Peyer's patch (tissue), 4 donors: Measurements from ENCODE around the gene NCCRP1. TPM values are rescaled to one million over a fixed set of nuclear protein-coding genes. Genes with fewer than 3 reads are reported as not detected.

Experiments
- DNase-seq, 3 donors: peaks; one replicate each; pipeline ENCODE4 v3.0.0-alpha.2; 2017 to 2019
- H3K27ac ChIP-seq, 4 donors: fragments of 200-600 bp; sonication (generic); one replicate each; pipeline ENCODE4 v1.5.1; 2016 to 2019
- H3K27me3 ChIP-seq, 2 donors: fragments of 200-600 bp; sonication (generic); one replicate each; pipeline ENCODE4 v1.5.1; 2019
- H3K36me3 ChIP-seq, 3 donors: fragments of 200-600 bp; sonication (generic); one replicate each; pipeline ENCODE4 v1.5.1; 2016 to 2019
- H3K4me1 ChIP-seq, 4 donors: fragments of 200-600 bp; sonication (generic); one replicate each; pipeline ENCODE4 v1.5.1; 2016 to 2019
- H3K4me3 ChIP-seq, 4 donors: fragments of 200-600 bp; sonication (generic); 1 replicate in 3 of 4; 2 replicates in 1 of 4; pipeline ENCODE4 v1.5.1; 2016 to 2019; ENCODE audit warnings: mild to moderate bottlenecking in 1 of 4
- H3K9me3 ChIP-seq, 4 donors: fragments of 200-600 bp; sonication (generic); one replicate each; pipeline ENCODE4 v1.5.1; 2016 to 2019; ENCODE audit warnings: mild to moderate bottlenecking in 1 of 4
- POLR2A ChIP-seq, 2 donors: fragments of 450-650 bp; IDR thresholded peaks; one replicate each; pipeline ENCODE4 v1.5.1; 2017; ENCODE audit warnings: antibody characterized with exemption in 2 of 2, mild to moderate bottlenecking in 2 of 2, moderate library complexity in 2 of 2
- total RNA-seq, 4 donors: library from RNA; depleted of rRNA; stranded (reverse); fragments of >200 nt; gene quantifications; one replicate each; pipeline ENCODE4 v1.1.0, GENCODE V29; 2016
- TF ChIP-seq, protein P1 (sequence below), 6 experiments: fragments of 450-650 bp in 4 of 6; fragments of 200-600 bp in 2 of 6; sonication (generic) in 1 of 6; IDR thresholded peaks; one replicate each; pipeline ENCODE4 v1.5.1; 2017 to 2019; ENCODE audit warnings: antibody characterized with exemption in 6 of 6, mild to moderate bottlenecking in 3 of 6, moderate library complexity in 1 of 6

Gene NCCRP1
- total RNA-seq, 4 donors from 2014 or later: 1.1 TPM; not detected in 3

- H3K4me1 ChIP-seq: peaks cover 0 to 32% (median 0%) of the 10 kb centered on the region in 4 donors
- TF ChIP-seq, protein P1, sequence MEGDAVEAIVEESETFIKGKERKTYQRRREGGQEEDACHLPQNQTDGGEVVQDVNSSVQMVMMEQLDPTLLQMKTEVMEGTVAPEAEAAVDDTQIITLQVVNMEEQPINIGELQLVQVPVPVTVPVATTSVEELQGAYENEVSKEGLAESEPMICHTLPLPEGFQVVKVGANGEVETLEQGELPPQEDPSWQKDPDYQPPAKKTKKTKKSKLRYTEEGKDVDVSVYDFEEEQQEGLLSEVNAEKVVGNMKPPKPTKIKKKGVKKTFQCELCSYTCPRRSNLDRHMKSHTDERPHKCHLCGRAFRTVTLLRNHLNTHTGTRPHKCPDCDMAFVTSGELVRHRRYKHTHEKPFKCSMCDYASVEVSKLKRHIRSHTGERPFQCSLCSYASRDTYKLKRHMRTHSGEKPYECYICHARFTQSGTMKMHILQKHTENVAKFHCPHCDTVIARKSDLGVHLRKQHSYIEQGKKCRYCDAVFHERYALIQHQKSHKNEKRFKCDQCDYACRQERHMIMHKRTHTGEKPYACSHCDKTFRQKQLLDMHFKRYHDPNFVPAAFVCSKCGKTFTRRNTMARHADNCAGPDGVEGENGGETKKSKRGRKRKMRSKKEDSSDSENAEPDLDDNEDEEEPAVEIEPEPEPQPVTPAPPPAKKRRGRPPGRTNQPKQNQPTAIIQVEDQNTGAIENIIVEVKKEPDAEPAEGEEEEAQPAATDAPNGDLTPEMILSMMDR (IDR thresholded peaks at IDR 0.05): no peak
- no peak for TF ChIP-seq POLR2A (IDR thresholded peaks at IDR 0.05)
- no peak overlapping the region for H3K27ac ChIP-seq
- no peak for DNase-seq
- H3K36me3 ChIP-seq: no peaks in the 10 kb centered on the region
- no peaks in the 10 kb centered on the region for H3K9me3 ChIP-seq
- no peak overlapping the region for H3K4me3 ChIP-seq
- no peaks in the 10 kb centered on the region for H3K27me3 ChIP-seq
Observed at GRCh38 chr19:39160889-39161672, 35.7 kb upstream of the NCCRP1 start.

DNA sequence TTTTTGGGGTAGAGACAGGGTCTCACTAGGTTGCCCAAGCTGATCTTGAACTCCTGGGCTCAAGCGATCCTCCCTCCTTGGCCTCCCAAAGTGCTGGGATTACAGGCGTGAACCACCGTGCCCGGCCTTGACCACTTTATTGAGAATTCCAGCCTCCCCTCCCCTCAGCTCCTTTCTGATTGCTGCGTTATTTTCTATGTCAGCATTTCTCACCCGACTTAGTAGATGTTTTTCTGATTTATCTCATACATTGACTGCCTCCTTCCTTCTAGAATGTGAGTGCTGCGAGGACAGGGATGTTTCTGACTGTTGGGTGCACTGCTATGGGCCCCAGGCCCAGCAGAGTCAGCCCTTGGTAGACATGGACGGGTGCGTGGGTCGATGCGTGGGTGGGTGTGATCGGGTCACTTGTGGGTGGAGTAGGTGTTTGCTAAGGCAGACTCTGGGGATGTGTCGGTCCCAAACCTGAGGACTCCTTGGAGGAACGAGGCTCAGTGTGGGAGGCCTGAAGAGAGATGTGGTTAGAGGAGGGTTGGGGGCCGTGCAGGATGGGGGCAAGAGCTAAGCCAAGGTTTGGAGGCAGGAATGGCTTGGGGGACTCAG is 34.2 kb upstream of the NCCRP1 start:
- Histone ChIP-seq H3K9me3 (no peaks in the 10 kb centered on the region), H3K4me3 (no peak overlapping the region), H3K27ac (no peak overlapping the region), H3K4me1 (peaks cover 0 to 32% (median 0%) of the 10 kb centered on the region in 4 donors), H3K36me3 (no peaks in the 10 kb centered on the region), H3K27me3 (no peaks in the 10 kb centered on the region)
- DNase-seq: no peak
- TF ChIP-seq, protein P1 (IDR thresholded peaks at IDR 0.05): no peak
- TF ChIP-seq POLR2A (IDR thresholded peaks at IDR 0.05): no peak

GRCh38 chr19:39163621-39164020 is 33.1 kb upstream of the NCCRP1 start:
- H3K27me3 ChIP-seq: no peaks in the 10 kb centered on the region
- H3K36me3 ChIP-seq: no peaks in the 10 kb centered on the region
- no peaks in the 10 kb centered on the region for H3K9me3 ChIP-seq
- H3K4me1 ChIP-seq: peaks cover 0 to 25% (median 0%) of the 10 kb centered on the region in 4 donors
- DNase-seq: no peak
- TF ChIP-seq POLR2A (IDR thresholded peaks at IDR 0.05): no peak
- TF ChIP-seq, protein P1 (IDR thresholded peaks at IDR 0.05): no peak
- no peak overlapping the region for H3K4me3 ChIP-seq
- no peak overlapping the region for H3K27ac ChIP-seq

- Histone ChIP-seq H3K27me3 (no peaks in the 10 kb centered on the region), H3K36me3 (peaks cover 0 to 3% (median 0%) of the 10 kb centered on the region in 3 donors), H3K9me3 (no peaks in the 10 kb centered on the region), H3K27ac (no peak overlapping the region), H3K4me1 (peaks cover 0 to 23% (median 0%) of the 10 kb centered on the region in 4 donors), H3K4me3 (no peak overlapping the region)
- no peak for TF ChIP-seq POLR2A (IDR thresholded peaks at IDR 0.05)
- TF ChIP-seq, protein P1 (IDR thresholded peaks at IDR 0.05): no peak
- DNase-seq: no peak
Observed at GRCh38 chr19:39164289-39164688, 32.5 kb upstream of the NCCRP1 start.

DNA sequence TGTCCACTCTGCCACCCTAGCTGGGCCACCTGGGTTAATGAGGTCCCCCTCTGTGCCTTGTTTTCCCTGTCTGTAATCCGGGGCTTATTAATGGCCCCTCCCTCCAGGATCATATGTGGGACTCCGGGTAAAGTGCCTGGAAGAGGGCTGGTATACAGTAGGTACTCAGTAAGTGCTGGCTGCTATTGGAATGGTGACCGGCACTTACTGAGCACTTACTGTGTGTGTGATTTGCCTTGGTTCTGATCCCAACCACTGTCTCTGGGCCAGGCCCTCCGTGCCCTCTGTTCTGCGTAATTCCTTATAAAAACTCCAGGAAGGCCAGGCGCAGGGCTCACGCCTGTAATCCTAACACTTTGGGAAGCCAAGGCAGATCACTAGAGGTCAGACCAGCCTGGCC is 30.9 kb upstream of the NCCRP1 start:
- Histone ChIP-seq H3K9me3 (no peaks in the 10 kb centered on the region), H3K27me3 (no peaks in the 10 kb centered on the region), H3K36me3 (peaks cover 0 to 18% (median 0%) of the 10 kb centered on the region in 3 donors), H3K4me1 (peaks cover 0 to 23% (median 0%) of the 10 kb centered on the region in 4 donors), H3K4me3 (no peak overlapping the region), H3K27ac (no peak overlapping the region)
- TF ChIP-seq, protein P1 (IDR thresholded peaks at IDR 0.05): no peak
- no peak for TF ChIP-seq POLR2A (IDR thresholded peaks at IDR 0.05)
- no peak for DNase-seq
